HG03135 (cell line): Measurements from ENCODE around the gene PRR36.

Source experiments
- ATAC-seq: cut with Tn5 transposase; IDR thresholded peaks from one replicate; pipeline ENCODE4 v1.9.1; 2021; ENCODE audit warnings: mild to moderate bottlenecking, moderate library complexity; ENCODE audit not compliant: unreplicated experiment

PRR36 gene

DNA sequence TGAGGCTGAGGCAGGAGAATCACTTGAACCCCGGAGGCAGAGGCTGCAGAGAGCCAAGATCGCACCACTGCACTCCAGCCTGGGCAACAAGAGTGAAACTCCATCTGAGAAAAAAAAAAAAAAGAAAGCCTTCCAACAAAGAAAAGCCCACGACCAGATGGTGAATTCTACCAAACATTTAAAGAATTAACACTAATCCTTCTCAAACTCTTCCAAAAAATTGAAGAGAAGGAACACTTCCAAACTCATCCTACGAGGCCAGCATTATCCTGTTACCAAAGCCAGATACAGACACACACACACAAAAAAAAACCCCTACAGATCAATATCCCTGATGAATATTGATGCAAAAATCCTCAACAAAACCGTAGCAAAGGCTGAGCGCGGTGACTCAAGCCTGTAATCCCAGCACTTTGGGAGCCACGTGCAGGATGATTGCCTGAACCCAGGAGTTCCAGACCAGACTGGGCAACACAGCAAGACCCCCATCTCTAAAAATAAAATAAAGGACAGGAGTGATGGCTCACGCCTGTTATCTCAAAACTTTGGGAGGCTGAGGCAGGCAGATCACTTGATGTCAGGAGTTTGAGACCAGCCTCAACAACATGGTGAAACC lies 50.4 kb downstream of the PRR36 start:
- no peak for ATAC-seq

DNA sequence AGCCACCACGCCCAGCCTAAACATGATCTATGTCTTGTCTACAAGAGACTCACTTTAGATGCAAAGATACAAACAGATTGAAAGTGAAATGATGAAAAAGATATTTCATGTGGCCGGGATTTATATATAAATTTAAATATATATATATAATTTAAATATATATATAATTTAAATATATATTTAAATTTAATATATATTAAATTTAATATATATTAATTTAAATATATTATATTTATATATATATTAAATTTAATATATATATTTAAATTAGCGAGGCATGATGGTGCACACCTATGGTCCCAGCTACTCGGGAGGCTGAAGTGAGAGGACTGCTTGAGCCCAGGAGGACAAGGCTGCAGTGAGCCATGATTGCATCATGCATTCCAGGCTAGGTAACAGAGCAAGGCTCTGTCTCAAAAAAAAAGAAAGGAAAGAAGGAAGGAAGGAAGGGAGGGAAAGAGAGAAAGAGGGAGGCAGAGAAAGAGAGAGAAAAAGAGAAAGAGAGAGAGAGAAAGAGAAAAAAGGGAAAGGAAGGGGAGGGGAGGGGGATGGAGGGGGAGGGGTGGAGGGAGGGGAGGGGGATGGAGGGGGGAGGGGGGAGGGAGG lies 51.2 kb downstream of the PRR36 start:
- ATAC-seq = no peak

DNA sequence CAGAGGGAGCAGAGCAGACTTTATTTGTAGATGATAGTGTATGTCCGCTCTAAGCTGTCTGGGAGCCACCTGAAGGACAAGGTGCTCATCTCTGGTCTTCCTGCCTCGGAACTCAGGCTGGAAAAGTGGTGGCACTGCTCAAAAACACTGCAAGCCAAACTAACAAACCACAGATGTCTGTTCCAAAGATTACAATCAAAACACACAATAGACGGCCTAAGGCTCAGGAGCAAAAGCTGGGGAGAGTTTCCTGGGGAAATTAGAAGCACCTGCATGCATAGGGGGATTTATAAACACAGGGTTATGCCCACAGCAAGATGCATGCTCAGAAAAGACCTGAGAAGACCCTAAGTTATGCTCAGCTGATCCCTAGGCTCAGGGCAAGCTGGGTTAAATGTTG lies 53.6 kb downstream of the PRR36 start:
- no peak for ATAC-seq

DNA sequence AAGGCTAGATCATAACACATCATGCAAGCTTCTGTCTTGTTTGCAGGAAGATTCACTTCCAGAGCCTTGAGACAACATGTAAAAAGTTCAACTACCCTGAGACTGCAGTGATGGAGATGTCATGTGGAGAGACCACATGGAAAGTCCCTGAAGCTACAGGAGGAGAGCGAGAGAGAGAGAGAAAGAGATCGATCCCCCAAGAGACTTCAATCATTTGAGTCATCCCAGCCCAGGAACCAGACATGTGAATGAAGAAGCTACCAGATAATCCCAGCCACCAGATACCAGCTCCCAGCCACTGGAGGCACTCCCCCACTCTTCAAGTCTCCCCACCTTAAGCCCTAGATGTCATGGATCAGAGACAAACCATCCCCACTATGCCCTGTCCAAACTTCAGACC lies 54.9 kb downstream of the PRR36 start:
- ATAC-seq = no peak

DNA sequence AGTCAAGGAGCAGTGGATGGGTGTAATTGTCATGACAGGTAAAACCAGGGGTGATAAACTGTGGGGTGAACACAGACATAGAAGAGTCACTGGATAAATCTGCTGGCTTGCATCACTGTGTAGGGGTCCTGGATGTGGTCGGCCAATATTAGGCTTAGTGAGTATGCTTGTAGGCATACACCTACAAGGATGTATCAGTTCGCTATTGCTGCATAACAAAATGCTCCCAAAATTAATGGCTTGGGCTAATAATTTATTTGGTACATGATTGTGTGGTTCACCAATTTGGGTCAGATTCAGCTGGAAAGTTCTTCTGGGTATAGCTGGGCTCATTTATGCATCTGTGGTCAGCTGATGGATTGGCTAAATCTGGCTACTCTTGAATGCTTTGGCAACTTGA lies 55.4 kb downstream of the PRR36 start:
- ATAC-seq = no peak
